Activated naive CD4-positive, alpha-beta T cell treated with anti-CD3 and anti-CD28 coated beads, Interleukin-2, amount 50 U/mL, for 72 hours (primary cell): Measurements from ENCODE around the gene BCAP31. TPM values are rescaled to one million over a fixed set of nuclear protein-coding genes. Genes with fewer than 3 reads are reported as not detected.
"Not testable (repeated sequence)": the region's sequence is repeated elsewhere in the genome, so short reads cannot be mapped to it uniquely, and the experiment has no call there.

Experiments
- ATAC-seq, 2 donors: fragments of 150-1000 bp; cut with Tn5 transposase; 2 replicates each; pipeline ENCODE4 v1.10.0; 2021; ENCODE audit warnings: mild to moderate bottlenecking in 2 of 2, moderate library complexity in 2 of 2
- DNase-seq, 2 donors: peaks; one replicate each; pipeline ENCODE4 v3.0.0; 2021 to 2022; ENCODE audit warnings: low spot score in 2 of 2
- H3K27ac Mint-ChIP-seq, 2 donors: one replicate each; pipeline ENCODE4 v1.8.0; 2022; ENCODE audit warnings: mild to moderate bottlenecking in 2 of 2, mixed read lengths in 2 of 2
- H3K36me3 Mint-ChIP-seq, 2 donors: one replicate each; pipeline ENCODE4 v1.8.0; 2022; ENCODE audit warnings: mixed read lengths in 2 of 2
- H3K9me3 Mint-ChIP-seq, 2 donors: one replicate each; pipeline ENCODE4 v1.8.0; 2022; ENCODE audit warnings: mixed read lengths in 2 of 2
- total RNA-seq, 2 donors: library from RNA; stranded (reverse); gene quantifications; one replicate each; pipeline ENCODE4 v1.2.3, GENCODE V29; 2022

BCAP31 gene
- total RNA-seq, 2 donors from 2014 or later, result 67.4 to 92.7 TPM

GRCh38 chrX:153694256-153694655, 29.9 kb downstream of the BCAP31 start:
- DNase-seq, H3K9me3 Mint-ChIP-seq, ATAC-seq, H3K36me3 Mint-ChIP-seq, H3K27ac Mint-ChIP-seq: not testable (repeated sequence)

- Mint-ChIP-seq H3K36me3 (no peaks in the 10 kb centered on the region), H3K27ac (no peak overlapping the region), H3K9me3 (no peaks in the 10 kb centered on the region)
- DNase-seq (no peak), ATAC-seq (no peak)
Observed at GRCh38 chrX:153693216-153694086, 30.7 kb downstream of the BCAP31 start.

DNA sequence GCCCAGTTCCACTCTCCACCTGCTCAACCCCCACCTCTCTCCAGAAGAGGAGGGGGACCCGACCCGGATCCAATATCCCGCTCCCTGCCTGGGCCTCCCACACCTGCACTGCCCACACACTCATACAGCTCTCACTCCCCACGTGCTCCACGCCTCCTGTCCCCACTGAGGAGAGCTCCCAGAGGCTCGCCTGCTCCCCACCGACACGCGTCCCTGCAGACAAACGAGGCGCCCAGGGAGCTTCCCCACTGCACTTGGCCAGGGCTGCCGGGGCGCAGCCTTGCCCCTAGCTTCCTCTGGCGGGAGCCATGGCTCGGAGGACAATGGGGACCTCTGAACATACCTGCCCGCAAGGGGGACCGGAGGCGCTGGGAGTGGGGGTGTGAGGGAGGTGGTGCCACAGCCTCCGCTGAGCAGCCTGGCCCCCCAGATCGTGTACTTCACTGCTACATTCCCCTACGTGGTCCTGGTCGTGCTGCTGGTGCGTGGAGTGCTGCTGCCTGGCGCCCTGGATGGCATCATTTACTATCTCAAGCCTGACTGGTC, 31.5 kb downstream of the BCAP31 start:
- no peaks in the 10 kb centered on the region for H3K36me3 Mint-ChIP-seq
- no peak for DNase-seq
- H3K9me3 Mint-ChIP-seq, result no peaks in the 10 kb centered on the region
- ATAC-seq, result no peak
- no peak overlapping the region for H3K27ac Mint-ChIP-seq

- H3K9me3 Mint-ChIP-seq, result no peaks in the 10 kb centered on the region
- no peaks in the 10 kb centered on the region for H3K36me3 Mint-ChIP-seq
- ATAC-seq, result no peak
- DNase-seq, result no peak
- H3K27ac Mint-ChIP-seq, result no peak overlapping the region
Observed at GRCh38 chrX:153692003-153692402, 32.2 kb downstream of the BCAP31 start.

- ATAC-seq, H3K9me3 Mint-ChIP-seq, H3K36me3 Mint-ChIP-seq, DNase-seq, H3K27ac Mint-ChIP-seq: not testable (repeated sequence)
Observed at GRCh38 chrX:153691032-153691827, 33.0 kb downstream of the BCAP31 start.

DNA sequence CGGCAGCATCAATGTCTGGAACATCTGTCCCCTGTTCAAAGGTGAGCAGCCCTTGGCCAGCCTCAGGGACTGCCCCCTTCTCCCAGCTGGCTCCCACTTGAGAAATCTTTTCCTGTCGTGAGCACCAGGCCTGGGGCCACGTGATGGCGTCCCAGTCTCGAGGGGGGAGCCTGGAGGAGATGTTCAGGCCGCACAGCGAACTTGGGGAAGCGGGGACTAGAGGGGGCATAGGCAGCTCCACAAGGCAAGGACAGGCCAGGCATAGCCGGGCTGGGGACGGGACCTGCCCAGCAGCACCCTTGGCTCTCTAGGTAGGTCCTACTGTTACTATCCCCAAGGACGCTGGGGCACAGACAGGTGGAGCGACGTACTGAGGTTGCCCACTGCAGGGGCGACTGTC, 33.7 kb downstream of the BCAP31 start:
- Mint-ChIP-seq H3K27ac (no peak overlapping the region), H3K9me3 (no peaks in the 10 kb centered on the region), H3K36me3 (no peaks in the 10 kb centered on the region)

DNA sequence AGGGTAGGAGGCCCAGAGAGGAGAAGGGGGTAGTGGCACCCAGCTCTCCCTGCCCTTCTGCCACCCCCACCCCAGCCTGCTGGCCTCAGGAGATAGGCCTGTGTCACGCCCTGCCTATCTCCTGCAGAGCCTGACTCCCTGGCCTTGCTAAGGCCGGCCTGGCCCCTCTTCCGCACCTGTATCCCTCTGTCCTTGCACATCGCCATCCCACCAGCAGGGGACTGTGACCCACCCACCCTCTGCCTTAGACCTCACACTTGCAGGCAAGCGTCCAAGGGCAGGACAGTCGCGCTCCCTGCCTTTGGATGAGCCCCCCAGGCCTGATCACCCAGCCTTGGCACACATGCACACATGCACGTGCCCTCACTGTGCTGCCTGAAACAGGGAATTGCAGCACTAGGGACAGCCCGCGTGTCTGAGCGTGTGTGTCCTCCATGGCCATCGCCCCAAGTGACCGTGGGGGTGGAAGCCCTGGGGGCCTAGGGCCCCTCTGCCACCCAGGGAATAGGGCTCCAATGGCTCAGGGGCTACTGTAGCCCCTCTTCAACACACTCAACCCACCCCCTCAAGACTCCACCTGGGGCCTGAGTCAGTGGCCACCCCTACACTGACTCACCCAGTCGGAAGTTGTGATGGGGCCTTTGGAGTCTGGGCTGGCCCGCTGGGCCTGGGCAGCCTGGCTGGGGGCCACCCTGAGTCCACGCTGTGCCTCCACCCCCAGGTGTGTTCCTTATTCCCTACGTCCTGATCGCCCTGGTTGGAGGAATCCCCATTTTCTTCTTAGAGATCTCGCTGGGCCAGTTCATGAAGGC, 34.3 kb downstream of the BCAP31 start:
- ATAC-seq (no peak), DNase-seq (no peak)
- Mint-ChIP-seq H3K27ac (no peak overlapping the region), H3K36me3 (no peaks in the 10 kb centered on the region), H3K9me3 (no peaks in the 10 kb centered on the region)

More for the DNA sequence above, 33.7 kb downstream of the BCAP31 start:
- ATAC-seq (no peak), DNase-seq (no peak)

GRCh38 chrX:153688911-153689590, 35.1 kb downstream of the BCAP31 start:
- ATAC-seq (no peak), DNase-seq (no peak)
- Mint-ChIP-seq H3K9me3 (no peaks in the 10 kb centered on the region), H3K27ac (no peak overlapping the region), H3K36me3 (no peaks in the 10 kb centered on the region)

DNA sequence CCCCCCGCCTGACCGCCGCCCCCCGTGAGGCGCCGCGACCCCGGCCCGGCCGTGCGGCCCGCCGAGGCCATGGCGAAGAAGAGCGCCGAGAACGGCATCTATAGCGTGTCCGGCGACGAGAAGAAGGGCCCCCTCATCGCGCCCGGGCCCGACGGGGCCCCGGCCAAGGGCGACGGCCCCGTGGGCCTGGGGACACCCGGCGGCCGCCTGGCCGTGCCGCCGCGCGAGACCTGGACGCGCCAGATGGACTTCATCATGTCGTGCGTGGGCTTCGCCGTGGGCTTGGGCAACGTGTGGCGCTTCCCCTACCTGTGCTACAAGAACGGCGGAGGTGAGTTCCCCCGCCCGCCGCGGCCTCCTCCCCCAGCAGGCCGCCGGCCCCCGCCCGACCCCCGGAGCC, 35.7 kb downstream of the BCAP31 start:
- Mint-ChIP-seq H3K36me3 (no peaks in the 10 kb centered on the region), H3K27ac (no peak overlapping the region), H3K9me3 (no peaks in the 10 kb centered on the region)
- no peak for DNase-seq
- no peak for ATAC-seq

GRCh38 chrX:153688071-153688470, 36.1 kb downstream of the BCAP31 start:
- peak in 1 of 2 donors; percentile 27 for ATAC-seq
- Mint-ChIP-seq H3K36me3 (no peaks in the 10 kb centered on the region), H3K9me3 (no peaks in the 10 kb centered on the region), H3K27ac (no peak overlapping the region)
- DNase-seq, result no peak

DNA sequence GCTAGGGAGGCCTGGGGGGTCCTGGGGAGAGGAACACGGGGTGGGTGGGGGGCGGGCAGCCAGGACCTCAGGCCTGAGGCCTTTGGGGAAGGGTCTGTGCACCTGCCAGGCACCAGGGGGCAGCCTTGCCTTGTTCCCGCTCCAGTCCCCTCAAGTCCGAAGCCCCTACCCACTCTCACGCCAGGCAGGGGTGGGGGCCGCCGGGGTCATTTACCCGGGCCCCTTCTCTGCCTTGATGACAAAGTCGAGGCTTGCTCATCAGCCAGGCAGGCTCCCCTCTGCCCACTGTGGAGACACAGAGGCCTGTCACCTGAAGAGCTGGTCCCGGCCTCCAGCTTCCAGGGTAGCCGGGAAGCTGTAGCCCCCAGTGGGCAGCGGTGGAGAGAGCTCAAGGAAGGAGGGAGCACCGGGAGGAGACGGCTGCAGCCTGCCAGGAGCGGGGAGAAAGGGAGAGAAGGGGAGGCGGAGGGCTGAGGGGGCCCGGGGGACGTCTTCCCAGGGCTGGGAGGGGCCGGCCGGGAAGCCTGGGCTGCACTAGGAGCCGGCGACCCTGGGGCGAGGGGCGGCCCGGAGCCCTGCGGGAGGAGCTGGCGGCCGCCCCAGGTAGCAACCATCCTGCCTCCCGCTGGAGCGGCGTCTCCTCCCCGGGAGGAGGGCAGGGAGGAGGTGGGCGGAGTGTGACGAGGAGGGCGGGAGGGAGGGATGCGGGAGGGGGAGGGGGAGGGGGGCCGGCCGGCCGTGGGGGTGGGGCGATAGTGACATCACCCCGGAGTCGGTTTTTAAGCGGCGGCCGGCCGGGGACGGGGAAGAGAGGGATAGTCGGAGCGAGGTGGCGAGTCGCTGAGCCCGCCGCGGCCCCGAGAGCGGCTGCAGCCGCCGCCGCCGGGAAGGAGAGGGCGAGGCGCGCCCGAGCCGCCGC, 36.8 kb downstream of the BCAP31 start, which contains the start of gene SLC6A8:
TSS of gene SLC6A8 (plus strand) at position 806 of the 919 bp plus-strand sequence. CDS start 649 bp downstream, outside the sequence.
- Mint-ChIP-seq H3K36me3 (no peaks in the 10 kb centered on the region), H3K27ac (peak within 1 kb of the TSS in 1 of 2 donors; percentile 68), H3K9me3 (no peaks in the 10 kb centered on the region)
- peak in 1 of 2 donors; percentile 33 for DNase-seq
- ATAC-seq, result peak; percentile 53 to 60

DNA sequence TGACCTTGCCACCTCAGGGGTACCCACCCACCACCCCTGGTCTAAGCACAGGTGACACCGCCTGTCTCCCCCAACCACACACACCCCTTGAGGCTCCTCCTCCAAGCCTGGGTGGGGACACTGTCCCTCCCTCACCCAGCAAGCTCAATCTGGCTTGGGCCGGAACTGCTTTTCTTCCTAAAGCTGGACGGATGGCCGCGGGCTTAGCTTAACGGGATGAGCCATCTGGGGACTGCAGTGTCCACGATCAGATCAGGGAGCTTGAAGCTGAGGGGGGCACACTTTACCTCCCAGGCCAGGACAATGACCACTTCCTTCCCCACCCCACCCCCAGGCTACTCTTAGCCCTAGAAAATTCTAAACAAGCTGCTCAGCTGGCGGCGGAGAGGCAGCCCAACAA, 37.5 kb downstream of the BCAP31 start:
- no peak for ATAC-seq
- no peaks in the 10 kb centered on the region for H3K36me3 Mint-ChIP-seq
- H3K27ac Mint-ChIP-seq, result no peak overlapping the region

DNA sequence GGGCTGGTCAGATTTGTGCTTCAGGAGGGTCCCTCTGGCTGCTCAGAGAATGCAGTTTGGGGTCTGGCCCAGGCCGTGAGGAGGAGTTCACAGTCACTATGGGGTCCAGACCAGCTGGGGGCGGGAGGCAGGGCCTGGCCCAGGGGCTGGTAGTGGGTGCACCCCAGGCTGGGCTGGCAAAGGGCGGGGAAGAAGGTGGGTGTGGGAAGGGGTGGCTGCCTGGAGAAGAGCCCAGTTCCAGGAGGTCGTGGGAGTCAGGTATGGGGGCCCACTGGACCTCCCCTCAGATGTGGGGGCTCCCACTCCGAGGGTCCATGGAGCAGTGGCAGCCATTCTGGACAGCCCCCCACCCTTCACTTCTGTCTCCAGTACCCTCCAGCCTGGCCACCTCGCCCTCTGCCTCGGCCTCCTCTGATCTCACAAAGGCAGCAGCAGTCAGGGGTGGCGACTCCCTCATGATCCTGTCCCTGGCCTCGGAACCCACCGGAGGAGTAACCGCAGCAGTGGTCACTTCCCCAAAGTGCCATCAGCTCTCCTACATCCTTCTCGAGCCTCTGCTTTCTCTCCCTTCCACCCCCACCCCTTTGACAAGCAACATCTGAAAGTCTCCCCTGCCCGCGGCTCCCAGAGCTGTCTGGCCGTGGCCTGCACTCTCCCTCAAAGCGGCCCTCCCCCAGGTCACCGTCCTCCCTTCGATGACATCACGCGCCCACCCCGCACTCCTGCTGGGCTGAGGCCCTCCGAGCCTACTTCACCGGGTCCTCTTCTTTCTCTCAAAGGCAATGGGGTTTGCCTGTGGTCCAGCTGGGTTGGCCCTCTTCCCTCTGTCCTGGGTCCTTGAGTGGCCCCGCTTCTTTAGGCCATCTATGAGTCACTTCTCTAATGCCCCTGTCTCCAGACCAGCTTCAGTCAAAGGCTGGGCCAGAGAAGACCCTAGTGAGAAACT, 38.2 kb downstream of the BCAP31 start:
- no peak for ATAC-seq
- peak in 1 of 2 donors; percentile 48 for DNase-seq
- no peaks in the 10 kb centered on the region for H3K36me3 Mint-ChIP-seq
- H3K9me3 Mint-ChIP-seq, result no peaks in the 10 kb centered on the region
- no peak overlapping the region for H3K27ac Mint-ChIP-seq

More for the DNA sequence above, 37.5 kb downstream of the BCAP31 start:
- DNase-seq, result peak in 1 of 2 donors; percentile 51
- H3K9me3 Mint-ChIP-seq, result no peaks in the 10 kb centered on the region

GRCh38 chrX:153685156-153685536, 39.0 kb downstream of the BCAP31 start:
- Mint-ChIP-seq H3K36me3 (no peaks in the 10 kb centered on the region), H3K27ac (no peak overlapping the region), H3K9me3 (no peaks in the 10 kb centered on the region)
- no peak for ATAC-seq
- peak in 1 of 2 donors; percentile 6 for DNase-seq
